Keratinocyte (primary cell): Measurements from ENCODE around the gene ERBB4.

ENCODE experiments used
- EZH2 ChIP-seq: IDR thresholded peaks from one replicate; pipeline ENCODE4 v1.6.1; 2012; ENCODE audit warnings: inconsistent platforms, mild to moderate bottlenecking, low read length, moderate library complexity
- TF ChIP-seq, protein P1 (sequence below), 3 experiments: IDR thresholded peaks in 1 of 3; conservative IDR thresholded peaks in 1 of 3; optimal IDR thresholded peaks in 1 of 3; 2 replicates in 2 of 3; 3 replicates in 1 of 3; pipeline versions ENCODE3 to v1.5.1; 2011; ENCODE audit warnings: low read length in 3 of 3, mild to moderate bottlenecking in 3 of 3, moderate library complexity in 2 of 3, control low read depth in 1 of 3, inconsistent platforms in 1 of 3; ENCODE audit not compliant: insufficient read depth in 2 of 3; ENCODE audit errors: extremely low read depth in 1 of 3

GRCh38 chr2:211664321-211664720 lies 874.3 kb downstream of the ERBB4 start:
- TF ChIP-seq, protein P1, sequence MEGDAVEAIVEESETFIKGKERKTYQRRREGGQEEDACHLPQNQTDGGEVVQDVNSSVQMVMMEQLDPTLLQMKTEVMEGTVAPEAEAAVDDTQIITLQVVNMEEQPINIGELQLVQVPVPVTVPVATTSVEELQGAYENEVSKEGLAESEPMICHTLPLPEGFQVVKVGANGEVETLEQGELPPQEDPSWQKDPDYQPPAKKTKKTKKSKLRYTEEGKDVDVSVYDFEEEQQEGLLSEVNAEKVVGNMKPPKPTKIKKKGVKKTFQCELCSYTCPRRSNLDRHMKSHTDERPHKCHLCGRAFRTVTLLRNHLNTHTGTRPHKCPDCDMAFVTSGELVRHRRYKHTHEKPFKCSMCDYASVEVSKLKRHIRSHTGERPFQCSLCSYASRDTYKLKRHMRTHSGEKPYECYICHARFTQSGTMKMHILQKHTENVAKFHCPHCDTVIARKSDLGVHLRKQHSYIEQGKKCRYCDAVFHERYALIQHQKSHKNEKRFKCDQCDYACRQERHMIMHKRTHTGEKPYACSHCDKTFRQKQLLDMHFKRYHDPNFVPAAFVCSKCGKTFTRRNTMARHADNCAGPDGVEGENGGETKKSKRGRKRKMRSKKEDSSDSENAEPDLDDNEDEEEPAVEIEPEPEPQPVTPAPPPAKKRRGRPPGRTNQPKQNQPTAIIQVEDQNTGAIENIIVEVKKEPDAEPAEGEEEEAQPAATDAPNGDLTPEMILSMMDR (optimal IDR thresholded peaks at IDR 0.05 in 1 of 3, IDR thresholded peaks at IDR 0.05 in 1 of 3, conservative IDR thresholded peaks at IDR 0.05 in 1 of 3; ENCODE audit: extremely low read depth in 1 of 3, insufficient read depth in 2 of 3, low read length in 3 of 3), result no peak
- no peak for TF ChIP-seq EZH2
